Mucosa of descending colon (tissue), 3 donors: Measurements from ENCODE around the gene BEX4. TPM values are rescaled to one million over a fixed set of nuclear protein-coding genes. Genes with fewer than 3 reads are reported as not detected.

Experiments
- ATAC-seq: fragments of 200-7000 bp; cut with Tn5 transposase; one replicate; pipeline ENCODE4 v1.9.1; 2020; ENCODE audit warnings: mild to moderate bottlenecking, moderate library complexity
- DNase-seq, 3 donors: peaks; one replicate each; pipeline ENCODE4 v3.0.0-alpha.2; 2020
- H3K36me3 ChIP-seq: fragments of 200-600 bp; one replicate; pipeline ENCODE4 v1.8.0; 2021; ENCODE audit warnings: low read depth, mild to moderate bottlenecking
- H3K4me1 ChIP-seq: fragments of 200-600 bp; one replicate; pipeline ENCODE4 v1.8.0; 2021; ENCODE audit warnings: low read depth, mild to moderate bottlenecking
- H3K4me3 ChIP-seq: fragments of 200-600 bp; one replicate; pipeline ENCODE4 v1.8.0; 2021; ENCODE audit warnings: mild to moderate bottlenecking
- H3K9me3 ChIP-seq: fragments of 200-600 bp; one replicate; pipeline ENCODE4 v1.8.0; 2021; ENCODE audit warnings: mild to moderate bottlenecking
- intact Hi-C, 2 donors: fragments of 100-400 bp; cut with DNase I in 1 of 2; cut with micrococcal nuclease in 1 of 2; formaldehyde crosslinking; loops; one replicate each; pipeline versions ENCODE4 v1.11.0 to v1.11.1; 2022; cut with DNase I, micrococcal nuclease
- total RNA-seq, 3 donors: library from RNA; stranded (reverse); fragmentation: NEBNext Ultra II Directional in 2 of 3; extraction: Animal tissue kit (Norgen Biotek cat#: 25700) in 2 of 3; gene quantifications; one replicate each; pipeline versions ENCODE4 v1.2.1 to v1.2.4, GENCODE V29; 2021 to 2023
- TF ChIP-seq, protein P1 (sequence below): fragments of 200-600 bp; IDR thresholded peaks from one replicate; pipeline ENCODE4 v1.8.0; 2022; ENCODE audit warnings: antibody characterized with exemption, mild to moderate bottlenecking
- donor health status: DM: no; HTN: no; CAD: no; lungs with moderate emphysema.
- donor health status: DM: no; HTN: no; CAD: no.
- donor health status: DM: no; HTN: yes; CAD: no.

BEX4 gene
- total RNA-seq, 3 donors from 2014 or later: 7.8 to 34.0 (median 8.9) TPM

DNA sequence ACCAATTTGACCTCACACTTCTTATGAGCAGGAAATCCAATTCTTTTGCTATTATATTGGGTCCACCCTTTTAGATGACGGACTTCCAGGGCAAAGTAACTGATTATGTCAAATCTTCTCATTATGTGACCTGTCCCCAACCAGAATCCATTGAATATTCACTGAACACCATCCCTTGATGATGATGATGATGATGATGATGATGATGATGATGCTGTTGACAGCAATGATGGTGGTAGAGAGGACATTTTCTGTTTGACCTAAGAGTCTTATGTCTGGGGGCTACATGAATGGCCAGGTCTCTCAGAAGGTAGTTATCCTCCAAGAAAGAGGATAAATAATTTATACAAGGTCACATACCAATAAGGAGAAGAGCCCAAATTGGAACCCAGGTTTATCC is 34.9 kb downstream of the BEX4 start:
- Histone ChIP-seq H3K36me3 (no peaks in the 10 kb centered on the region), H3K9me3 (no peaks in the 10 kb centered on the region), H3K4me1 (no peaks in the 10 kb centered on the region), H3K4me3 (no peak overlapping the region)
- no peak for DNase-seq
- no peak for ATAC-seq
- intact Hi-C loops: loop anchor here in 1 of 2 donors (5.0 kb wide), 1 partner anchor 38 kb away; no protein-coding TSS in a partner anchor
- TF ChIP-seq, protein P1, sequence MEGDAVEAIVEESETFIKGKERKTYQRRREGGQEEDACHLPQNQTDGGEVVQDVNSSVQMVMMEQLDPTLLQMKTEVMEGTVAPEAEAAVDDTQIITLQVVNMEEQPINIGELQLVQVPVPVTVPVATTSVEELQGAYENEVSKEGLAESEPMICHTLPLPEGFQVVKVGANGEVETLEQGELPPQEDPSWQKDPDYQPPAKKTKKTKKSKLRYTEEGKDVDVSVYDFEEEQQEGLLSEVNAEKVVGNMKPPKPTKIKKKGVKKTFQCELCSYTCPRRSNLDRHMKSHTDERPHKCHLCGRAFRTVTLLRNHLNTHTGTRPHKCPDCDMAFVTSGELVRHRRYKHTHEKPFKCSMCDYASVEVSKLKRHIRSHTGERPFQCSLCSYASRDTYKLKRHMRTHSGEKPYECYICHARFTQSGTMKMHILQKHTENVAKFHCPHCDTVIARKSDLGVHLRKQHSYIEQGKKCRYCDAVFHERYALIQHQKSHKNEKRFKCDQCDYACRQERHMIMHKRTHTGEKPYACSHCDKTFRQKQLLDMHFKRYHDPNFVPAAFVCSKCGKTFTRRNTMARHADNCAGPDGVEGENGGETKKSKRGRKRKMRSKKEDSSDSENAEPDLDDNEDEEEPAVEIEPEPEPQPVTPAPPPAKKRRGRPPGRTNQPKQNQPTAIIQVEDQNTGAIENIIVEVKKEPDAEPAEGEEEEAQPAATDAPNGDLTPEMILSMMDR: no peak

DNA sequence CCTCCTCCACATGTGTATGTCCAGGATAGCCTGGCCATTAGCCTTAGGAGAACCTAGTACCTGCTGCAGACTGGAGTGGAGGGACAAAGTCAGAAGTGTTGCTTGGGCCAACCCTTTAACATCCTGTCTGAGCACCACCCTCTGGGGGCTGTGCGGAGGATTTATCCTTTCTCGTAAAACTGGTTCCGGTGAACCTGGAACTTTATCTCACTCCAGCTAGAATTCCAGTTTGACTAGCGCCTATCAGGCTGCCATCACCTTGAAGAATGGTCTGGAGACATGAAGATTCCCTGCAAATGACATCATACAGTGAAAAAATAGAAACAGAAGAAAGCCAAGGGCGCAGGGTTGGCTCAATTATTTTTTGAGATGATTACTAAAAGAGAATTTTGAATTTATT is 36.1 kb downstream of the BEX4 start:
- no peaks in the 10 kb centered on the region for H3K36me3 ChIP-seq
- TF ChIP-seq, protein P1: no peak
- no peak overlapping the region for H3K4me3 ChIP-seq
- H3K9me3 ChIP-seq: no peaks in the 10 kb centered on the region
- ATAC-seq: no peak
- H3K4me1 ChIP-seq: no peaks in the 10 kb centered on the region
- no peak for DNase-seq
- intact Hi-C loops: no loop called here

DNA sequence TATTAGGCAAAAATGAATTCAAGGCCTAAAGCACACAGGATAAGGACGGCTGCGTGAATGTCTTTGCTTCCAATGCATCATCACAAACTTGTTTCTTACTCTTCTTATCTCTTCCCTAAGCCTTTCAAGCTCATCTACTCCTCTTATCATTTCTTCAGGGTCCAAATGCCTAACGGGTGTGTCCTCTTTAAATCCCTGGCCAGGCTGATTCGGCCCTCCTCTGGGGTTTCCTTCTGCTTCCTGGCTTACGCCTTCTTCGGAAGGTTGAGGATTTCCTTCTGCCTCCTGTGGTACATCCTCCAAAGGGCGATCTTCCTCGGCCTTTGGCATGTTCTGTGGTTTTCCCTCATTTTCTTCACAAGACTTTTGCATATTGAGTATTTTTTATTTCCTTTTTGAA is 38.7 kb downstream of the BEX4 start:
- intact Hi-C loops: no loop called here
- H3K4me1 ChIP-seq: no peaks in the 10 kb centered on the region
- H3K36me3 ChIP-seq: no peaks in the 10 kb centered on the region
- ATAC-seq: no peak
- H3K9me3 ChIP-seq: no peaks in the 10 kb centered on the region
- peak in 1 of 3 donors; percentile 27 for DNase-seq
- no peak overlapping the region for H3K4me3 ChIP-seq
- TF ChIP-seq, protein P1: no peak

DNA sequence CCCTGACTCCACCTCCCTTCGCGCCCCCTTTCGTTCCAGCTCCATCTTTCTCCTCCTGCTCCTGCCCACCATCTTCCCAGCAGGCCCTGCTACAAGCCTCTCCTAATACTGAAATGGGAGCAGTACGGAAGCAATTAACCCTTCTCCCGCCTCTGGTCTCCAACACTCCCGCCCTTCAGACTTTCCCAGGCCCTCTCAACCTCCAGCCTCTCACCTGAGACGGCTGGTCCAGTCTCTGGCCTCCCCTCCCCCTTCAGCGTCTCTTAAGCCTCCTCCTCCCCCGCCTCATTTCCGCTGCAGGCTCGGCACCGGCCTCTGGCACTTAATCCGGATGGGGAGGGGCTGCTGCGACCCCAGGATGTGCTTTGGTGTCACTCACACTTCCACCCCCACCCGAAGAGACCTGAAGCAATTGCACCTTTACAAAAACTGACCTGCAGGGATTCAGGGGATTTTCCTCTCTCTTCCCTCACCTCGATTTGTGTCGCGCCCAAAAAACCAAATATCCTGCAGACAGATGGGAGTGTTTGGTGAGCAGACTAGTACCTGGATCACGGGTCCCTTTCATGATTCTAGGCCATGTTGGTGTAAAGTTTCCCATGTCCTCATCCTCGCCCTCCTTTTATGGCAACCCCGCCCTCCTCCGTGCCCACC is 39.4 kb downstream of the BEX4 start:
- intact Hi-C loops: no loop called here
- no peaks in the 10 kb centered on the region for H3K9me3 ChIP-seq
- H3K4me1 ChIP-seq: no peaks in the 10 kb centered on the region
- ATAC-seq (peak; percentile 70), DNase-seq (peak; percentile 63 to 71 (median 65))
- H3K36me3 ChIP-seq: no peaks in the 10 kb centered on the region
- TF ChIP-seq, protein P1: no peak
- peak overlapping the region; percentile 26 for H3K4me3 ChIP-seq

DNA sequence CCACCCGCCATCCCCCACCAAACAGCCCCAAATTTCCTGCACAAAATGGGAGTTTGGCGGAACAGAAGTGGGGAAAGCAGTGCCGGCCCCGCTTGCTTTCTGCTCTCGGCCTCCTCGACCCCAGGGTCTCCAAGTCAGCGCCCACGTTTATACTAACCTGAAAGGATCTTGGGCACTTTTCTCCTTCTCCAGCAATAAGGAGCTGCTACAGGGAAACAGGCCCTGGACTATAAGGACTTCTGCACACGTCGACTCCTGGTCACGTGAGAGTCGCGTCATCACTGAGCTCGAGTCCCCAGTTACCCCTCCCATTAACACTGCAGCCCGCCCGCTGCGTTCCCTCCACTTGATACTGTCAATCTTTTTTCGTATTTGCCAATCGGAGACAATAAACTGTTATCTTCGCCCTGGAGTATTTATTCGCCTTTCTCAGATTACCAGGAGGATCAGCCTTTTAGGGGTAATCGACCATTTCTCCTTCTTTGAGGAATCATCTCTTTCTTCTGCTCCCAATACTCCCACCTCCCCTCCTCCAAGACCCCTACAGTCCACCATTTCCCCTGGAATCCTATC is 40.1 kb downstream of the BEX4 start, which contains the start of gene TCEAL8:
Gene TCEAL8 (minus strand): TSS at position 235 of the 573 bp plus-strand sequence. CDS start 1,176 bp downstream, outside the sequence.
- H3K4me3 ChIP-seq: peak within 1 kb of the TSS; percentile 26
- DNase-seq (peak; percentile 77 to 89 (median 88)), ATAC-seq (peak; percentile 93)
- TF ChIP-seq, protein P1: no peak
- no peaks in the 10 kb centered on the region for H3K36me3 ChIP-seq
- H3K9me3 ChIP-seq: no peaks in the 10 kb centered on the region
- intact Hi-C loops: no loop called here
- H3K4me1 ChIP-seq: no peaks in the 10 kb centered on the region
